Small intestine (tissue), 7 donors: ENCODE results near the gene MME. TPM values are rescaled to one million over a fixed set of nuclear protein-coding genes. Genes with fewer than 3 reads are reported as not detected.

Experiments
- DNase-seq, 2 donors: peaks; one replicate each; pipeline versions ENCODE4 v3.0.0 to v3.0.0-alpha.2; 2013
- FAIRE-seq: peaks from 2 replicates; lab custom pipeline; 2012; peaks lifted over from hg19 to GRCh38; lab: Jason Lieb, UNC
- H3K27ac ChIP-seq, 3 donors: one replicate each; pipeline ENCODE4 v1.5.1; 2013; ENCODE audit warnings: low read length in 2 of 3, mild to moderate bottlenecking in 2 of 3, control low read depth in 1 of 3, inconsistent platforms in 1 of 3, low read depth in 1 of 3, moderate library complexity in 1 of 3
- H3K27me3 ChIP-seq, 3 donors: one replicate each; pipeline ENCODE4 v1.6.1; 2013; ENCODE audit warnings: low read length in 3 of 3, inconsistent platforms in 1 of 3; ENCODE audit not compliant: control insufficient read depth in 3 of 3, insufficient read depth in 3 of 3
- H3K36me3 ChIP-seq, 3 donors: one replicate each; pipeline ENCODE4 v1.6.1; 2013; ENCODE audit warnings: low read length in 3 of 3, inconsistent platforms in 1 of 3, low read depth in 1 of 3, mild to moderate bottlenecking in 1 of 3, moderate library complexity in 1 of 3; ENCODE audit not compliant: control insufficient read depth in 3 of 3, insufficient read depth in 2 of 3
- H3K4me1 ChIP-seq, 3 donors: one replicate each; pipeline ENCODE4 v1.6.1; 2013; ENCODE audit warnings: low read length in 2 of 3, inconsistent platforms in 1 of 3, low read depth in 1 of 3, mild to moderate bottlenecking in 1 of 3, moderate library complexity in 1 of 3; ENCODE audit not compliant: control insufficient read depth in 3 of 3, insufficient read depth in 2 of 3
- H3K4me3 ChIP-seq, 3 donors: one replicate each; pipeline ENCODE4 v1.5.1; 2013; ENCODE audit warnings: low read length in 3 of 3, control low read depth in 1 of 3, inconsistent platforms in 1 of 3, low read depth in 1 of 3, mild to moderate bottlenecking in 1 of 3, moderate library complexity in 1 of 3
- H3K9me3 ChIP-seq, 2 donors: one replicate each; pipeline ENCODE4 v1.6.1; 2013; ENCODE audit warnings: low read depth in 1 of 2, low read length in 1 of 2; ENCODE audit not compliant: control insufficient read depth in 2 of 2, insufficient read depth in 1 of 2
- WGBS, 3 donors: extraction: QIAGEN DNeasy Blood & Tissue Kit; methylation state at CpG; one replicate each; pipeline ENCODE4 v1.1.7; 2013; 5-methylcytosine and 5-hydroxymethylcytosine counted together
- polyA plus RNA-seq, 4 donors: library from polyadenylated mRNA; stranded (reverse) in 3 of 4; unstranded in 1 of 4; fragments of 200-250 nt in 3 of 4; fragments of 120-200 nt in 1 of 4; gene quantifications; one replicate each; pipeline versions ENCODE4 v1.2.1 to v1.2.3, GENCODE V29; 2013
- donor health status: healthy with polysubstance abuse.
- donor health status: control.
- donor health status: control.
- donor health status: Bipolar disorder and iron deficiency.
- donor health status: healthy.

The MME gene
- polyA plus RNA-seq, 4 donors = 62.1 to 206 (median 132) TPM

GRCh38 chr3:155192957-155193746 is 113.0 kb downstream of the MME start:
- FAIRE-seq (no peak), DNase-seq (no peak)

GRCh38 chr3:155193868-155194267 is 113.7 kb downstream of the MME start:
- H3K4me1 ChIP-seq = peaks cover 0 to 12% (median 0%) of the 10 kb centered on the region in 3 donors
- DNase-seq (no peak), FAIRE-seq (no peak)
- H3K36me3 ChIP-seq = no peaks in the 10 kb centered on the region
- H3K9me3 ChIP-seq = peaks cover 0 to 3% of the 10 kb centered on the region in 2 donors
- no peak overlapping the region for H3K27ac ChIP-seq
- no peaks in the 10 kb centered on the region for H3K27me3 ChIP-seq
- H3K4me3 ChIP-seq = no peak overlapping the region
- 89 to 97% (median 94%) methylated on average over 2 of the region's 2 CpGs for WGBS, 3 donors

More at GRCh38 chr3:155192957-155193746, 113.0 kb downstream of the MME start:
- Histone ChIP-seq H3K4me1 (peaks cover 0 to 12% (median 0%) of the 10 kb centered on the region in 3 donors), H3K36me3 (no peaks in the 10 kb centered on the region), H3K27me3 (no peaks in the 10 kb centered on the region), H3K9me3 (peaks cover 0 to 3% of the 10 kb centered on the region in 2 donors), H3K27ac (no peak overlapping the region), H3K4me3 (no peak overlapping the region)
- 69 to 81% (median 70%) methylated on average over 2 of the region's 2 CpGs for WGBS, 3 donors

- no peaks in the 10 kb centered on the region for H3K36me3 ChIP-seq
- 81 to 94% (median 82%) methylated on average over 8 of the region's 8 CpGs for WGBS, 3 donors
- no peaks in the 10 kb centered on the region for H3K27me3 ChIP-seq
- DNase-seq (no peak), FAIRE-seq (no peak)
- H3K4me3 ChIP-seq = no peak overlapping the region
- H3K4me1 ChIP-seq = peaks cover 0 to 10% (median 0%) of the 10 kb centered on the region in 3 donors
- H3K9me3 ChIP-seq = peaks cover 0 to 3% of the 10 kb centered on the region in 2 donors
- no peak overlapping the region for H3K27ac ChIP-seq
Measured at GRCh38 chr3:155194973-155195957, 115.1 kb downstream of the MME start.

- H3K27me3 ChIP-seq = no peaks in the 10 kb centered on the region
- 82 to 88% (median 84%) methylated on average over 5 of the region's 5 CpGs for WGBS, 3 donors
- no peak overlapping the region for H3K27ac ChIP-seq
- DNase-seq (no peak), FAIRE-seq (no peak)
- no peaks in the 10 kb centered on the region for H3K36me3 ChIP-seq
- H3K4me1 ChIP-seq = no peaks in the 10 kb centered on the region
- H3K9me3 ChIP-seq = peaks cover 0 to 1% of the 10 kb centered on the region in 2 donors
- H3K4me3 ChIP-seq = no peak overlapping the region
Measured at GRCh38 chr3:155196131-155197021, 116.3 kb downstream of the MME start.

- Histone ChIP-seq H3K27me3 (no peaks in the 10 kb centered on the region), H3K4me3 (no peak overlapping the region), H3K9me3 (no peaks in the 10 kb centered on the region), H3K4me1 (no peaks in the 10 kb centered on the region), H3K36me3 (no peaks in the 10 kb centered on the region), H3K27ac (no peak overlapping the region)
- DNase-seq (no peak), FAIRE-seq (no peak)
- WGBS, 3 donors = 73 to 85% (median 80%) methylated on average over 2 of the region's 2 CpGs
Measured at GRCh38 chr3:155197786-155198185, 117.7 kb downstream of the MME start.

GRCh38 chr3:155202626-155203025 is 122.5 kb downstream of the MME start:
- no peak overlapping the region for H3K27ac ChIP-seq
- H3K4me3 ChIP-seq = no peak overlapping the region
- no peaks in the 10 kb centered on the region for H3K36me3 ChIP-seq
- 84 to 91% (median 87%) methylated on average over 4 of the region's 4 CpGs for WGBS, 3 donors
- no peaks in the 10 kb centered on the region for H3K9me3 ChIP-seq
- no peaks in the 10 kb centered on the region for H3K4me1 ChIP-seq
- DNase-seq (no peak), FAIRE-seq (no peak)
- H3K27me3 ChIP-seq = no peaks in the 10 kb centered on the region

GRCh38 chr3:155204851-155205250 is 124.7 kb downstream of the MME start:
- H3K4me1 ChIP-seq = peaks cover 0 to 2% (median 0%) of the 10 kb centered on the region in 3 donors
- no peak for DNase-seq
- no peaks in the 10 kb centered on the region for H3K9me3 ChIP-seq
- no peak for FAIRE-seq
- no peak overlapping the region for H3K27ac ChIP-seq
- no peak overlapping the region for H3K4me3 ChIP-seq
- no peaks in the 10 kb centered on the region for H3K36me3 ChIP-seq
- H3K27me3 ChIP-seq = no peaks in the 10 kb centered on the region
